HCT116 (cell line): ENCODE data around the gene CAPN5. TPM values are rescaled to one million over a fixed set of nuclear protein-coding genes. Genes with fewer than 3 reads are reported as not detected.

ENCODE experiments used
- ATAC-seq: fragments of 200-7000 bp; cut with Tn5 transposase; 2 replicates; pipeline ENCODE4 v1.9.1; 2020; ENCODE audit warnings: mild to moderate bottlenecking, moderate library complexity
- BruUV-seq: library from RNA; stranded (reverse); fragments of 400-500 nt; replicated peaks from 2 replicates; lab custom pipeline; 2021; lab: Mats Ljungman, UMichigan
- CTCF ChIA-PET: fragments of 300-600 bp; sonication (Branson Sonifier 250); formaldehyde crosslinking; loops from one replicate; lab custom pipeline; 2021; ENCODE audit warnings: antibody characterized with exemption; lab: Charles Lee
- POLR2A ChIA-PET: fragments of 300-600, 350-600 bp; sonication (Branson Sonifier 250); formaldehyde crosslinking; loops from one replicate; lab custom pipeline; 2021; ENCODE audit warnings: antibody characterized with exemption; lab: Charles Lee
- RAD21 ChIA-PET, 2 experiments: fragments of 300-600 bp; sonication (Branson Sonifier 250); formaldehyde crosslinking; loops; one replicate each; lab custom pipeline; 2023; ENCODE audit warnings: low total read pairs in 2 of 2; ENCODE audit not compliant: uncharacterized antibody in 2 of 2, unreplicated experiment in 2 of 2, low non-redundant PET in 1 of 2; lab: Charles Lee
- DNase-seq: peaks from one replicate; pipeline ENCODE4 v3.0.0-alpha.2; 2010; ENCODE audit warnings: low read depth, low spot score
- H2AFZ ChIP-seq: fragments of 200-600 bp; shearing (Covaris generic), sonication (generic); 2 replicates; pipeline ENCODE4 v1.6.1; 2017; ENCODE audit warnings: low read depth, mixed run types, mixed read lengths, antibody characterized with exemption, low read length; ENCODE audit not compliant: poor library complexity, severe bottlenecking
- H3K27ac ChIP-seq: 2 replicates; pipeline ENCODE4 v1.5.1; 2012; ENCODE audit warnings: low read depth, low read length
- H3K27me3 ChIP-seq: fragments of 200-600 bp; sonication (generic); 2 replicates; pipeline ENCODE4 v1.6.1; 2016; ENCODE audit warnings: mixed run types, low read length, mixed read lengths; ENCODE audit not compliant: insufficient read depth
- H3K36me3 ChIP-seq, 2 experiments: fragments of 200-500 bp in 1 of 2; fragments of 200-600 bp in 1 of 2; sonication (Bioruptor generic) in 1 of 2; sonication (generic) in 1 of 2; 2 replicates each; pipeline versions ENCODE4 v1.5.1 to v1.6.1; 2014 to 2016; ENCODE audit warnings: low read length in 2 of 2, inconsistent platforms in 1 of 2, mixed read lengths in 1 of 2, mixed run types in 1 of 2; ENCODE audit not compliant: insufficient read depth in 2 of 2, control insufficient read depth in 1 of 2
- H3K4me1 ChIP-seq, 2 experiments: fragments of 200-600 bp in 1 of 2; sonication (generic) in 1 of 2; 2 replicates each; pipeline versions ENCODE4 v1.5.1 to v1.6.1; 2012 to 2017; ENCODE audit warnings: low read length in 2 of 2, inconsistent platforms in 1 of 2, mild to moderate bottlenecking in 1 of 2, mixed read lengths in 1 of 2, mixed run types in 1 of 2, moderate library complexity in 1 of 2; ENCODE audit not compliant: insufficient read depth in 2 of 2, control insufficient read depth in 1 of 2
- H3K4me2 ChIP-seq: fragments of 200-600 bp; sonication (generic); 2 replicates; pipeline ENCODE4 v1.6.1; 2017; ENCODE audit warnings: mixed run types, low read length, mixed read lengths
- H3K4me3 ChIP-seq, 2 experiments: fragments of 200-600 bp in 1 of 2; sonication (generic) in 1 of 2; replicated peaks in 1 of 2; 2 replicates each; pipeline ENCODE4 v1.5.1; 2011 to 2016; ENCODE audit warnings: low read length in 2 of 2, control low read depth in 1 of 2, low read depth in 1 of 2, mild to moderate bottlenecking in 1 of 2, mixed read lengths in 1 of 2, mixed run types in 1 of 2
- H3K79me2 ChIP-seq: fragments of 200-600 bp; sonication (generic); 2 replicates; pipeline ENCODE4 v1.6.1; 2017; ENCODE audit warnings: mild to moderate bottlenecking, mixed run types, low read length, moderate library complexity, mixed read lengths; ENCODE audit not compliant: insufficient read depth
- H3K9ac ChIP-seq: fragments of 200-600 bp; sonication (generic); 2 replicates; pipeline ENCODE4 v1.6.1; 2016; ENCODE audit warnings: low read length, mixed read lengths
- H3K9me2 ChIP-seq: fragments of 200-600 bp; sonication (generic), shearing (Covaris generic); 2 replicates; pipeline ENCODE4 v1.6.1; 2017; ENCODE audit warnings: mixed run types, mild to moderate bottlenecking, moderate library complexity; ENCODE audit not compliant: insufficient read depth
- H3K9me3 ChIP-seq, 2 experiments: fragments of 200-500 bp in 1 of 2; fragments of 200-600 bp in 1 of 2; sonication (Bioruptor generic) in 1 of 2; sonication (generic) in 1 of 2; 2 replicates each; pipeline ENCODE4 v1.6.1; 2014 to 2017; ENCODE audit warnings: low read length in 2 of 2, mixed read lengths in 2 of 2, inconsistent platforms in 1 of 2, low read depth in 1 of 2, mild to moderate bottlenecking in 1 of 2, mixed run types in 1 of 2, moderate library complexity in 1 of 2; ENCODE audit not compliant: control insufficient read depth in 1 of 2, insufficient read depth in 1 of 2
- H4K20me1 ChIP-seq: fragments of 200-600 bp; sonication (generic), shearing (Covaris generic); 2 replicates; pipeline ENCODE4 v1.6.1; 2017; ENCODE audit warnings: mixed run types, mild to moderate bottlenecking, moderate library complexity; ENCODE audit not compliant: insufficient read depth
- CBX3 ChIP-seq: IDR thresholded peaks from 2 replicates; pipeline ENCODE4 v1.6.1; 2012; ENCODE audit warnings: low read depth
- CEBPB ChIP-seq: IDR thresholded peaks from 2 replicates; pipeline ENCODE4 v1.6.1; 2012; ENCODE audit warnings: low read depth
- EGR1 ChIP-seq: IDR thresholded peaks from 2 replicates; pipeline ENCODE4 v1.6.1; 2012; ENCODE audit warnings: low read depth
- FOSL1 ChIP-seq: IDR thresholded peaks from 2 replicates; pipeline ENCODE4 v1.6.1; 2012; ENCODE audit warnings: low read depth
- JUND ChIP-seq: IDR thresholded peaks from 2 replicates; pipeline ENCODE4 v1.6.1; 2012
- SIN3A ChIP-seq: IDR thresholded peaks from 2 replicates; pipeline ENCODE4 v1.6.1; 2012; ENCODE audit warnings: low read depth
- SP1 ChIP-seq: IDR thresholded peaks from 2 replicates; pipeline ENCODE4 v1.6.1; 2012; ENCODE audit warnings: low read depth
- TCF7L2 ChIP-seq: IDR thresholded peaks from 2 replicates; pipeline ENCODE4 v1.7.0; 2011; ENCODE audit warnings: borderline replicate concordance, inconsistent platforms; ENCODE audit not compliant: insufficient read depth, insufficient read length; ENCODE audit errors: extremely low read depth
- ZNF274 ChIP-seq: fragments of 200-500 bp; sonication (Bioruptor generic); IDR thresholded peaks from 2 replicates; pipeline ENCODE4 v1.6.1; 2014; ENCODE audit warnings: mild to moderate bottlenecking, low read depth, low read length, inconsistent platforms
- intact Hi-C: fragments of 100-400 bp; cut with micrococcal nuclease; formaldehyde crosslinking; loops from 2 replicates; pipeline ENCODE4 v1.10.0; 2022
- total RNA-seq: library from RNA; stranded (reverse); gene quantifications from one replicate; pipeline ENCODE4 v1.2.1, GENCODE V29; 2021; ENCODE audit not compliant: unreplicated experiment
- TF ChIP-seq, protein P1 (sequence below), 3 experiments: fragments of 200-600 bp in 1 of 3; sonication (generic) in 1 of 3; IDR thresholded peaks in 2 of 3; conservative IDR thresholded peaks in 1 of 3; 2 replicates each; pipeline ENCODE4 v1.5.1; 2012 to 2017; ENCODE audit warnings: low read depth in 2 of 3, low read length in 2 of 3, antibody characterized with exemption in 1 of 3, borderline replicate concordance in 1 of 3, control low read depth in 1 of 3, mild to moderate bottlenecking in 1 of 3, mixed read lengths in 1 of 3, mixed run types in 1 of 3, moderate library complexity in 1 of 3; ENCODE audit not compliant: insufficient read depth in 1 of 3
- TF ChIP-seq, protein P2 (sequence below): IDR thresholded peaks from 2 replicates; pipeline ENCODE4 v1.6.1; 2012

The CAPN5 gene
- total RNA-seq, 1 experiment from 2014 or later: 8.6 TPM

DNA sequence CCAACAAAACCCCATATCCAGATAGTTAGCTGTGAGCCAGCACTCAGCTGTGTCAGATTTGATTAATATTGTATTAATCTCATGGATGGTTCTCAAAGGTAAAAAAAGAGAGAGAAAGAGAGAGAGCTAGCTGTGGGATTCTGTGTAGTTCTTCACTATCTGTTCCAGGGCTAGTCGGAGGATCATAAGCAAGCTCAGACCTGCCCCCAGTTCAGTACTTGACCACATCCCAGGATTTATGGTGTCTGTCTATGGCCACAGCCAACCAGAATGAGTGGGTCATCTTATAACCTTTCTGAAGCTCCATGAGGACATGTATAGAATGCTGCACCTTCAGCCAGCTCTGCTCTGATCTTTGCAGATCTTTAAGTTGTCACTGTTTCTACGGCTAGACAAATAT lies 46.0 kb upstream of the CAPN5 start (continued):
- TF ChIP-seq, protein P1, sequence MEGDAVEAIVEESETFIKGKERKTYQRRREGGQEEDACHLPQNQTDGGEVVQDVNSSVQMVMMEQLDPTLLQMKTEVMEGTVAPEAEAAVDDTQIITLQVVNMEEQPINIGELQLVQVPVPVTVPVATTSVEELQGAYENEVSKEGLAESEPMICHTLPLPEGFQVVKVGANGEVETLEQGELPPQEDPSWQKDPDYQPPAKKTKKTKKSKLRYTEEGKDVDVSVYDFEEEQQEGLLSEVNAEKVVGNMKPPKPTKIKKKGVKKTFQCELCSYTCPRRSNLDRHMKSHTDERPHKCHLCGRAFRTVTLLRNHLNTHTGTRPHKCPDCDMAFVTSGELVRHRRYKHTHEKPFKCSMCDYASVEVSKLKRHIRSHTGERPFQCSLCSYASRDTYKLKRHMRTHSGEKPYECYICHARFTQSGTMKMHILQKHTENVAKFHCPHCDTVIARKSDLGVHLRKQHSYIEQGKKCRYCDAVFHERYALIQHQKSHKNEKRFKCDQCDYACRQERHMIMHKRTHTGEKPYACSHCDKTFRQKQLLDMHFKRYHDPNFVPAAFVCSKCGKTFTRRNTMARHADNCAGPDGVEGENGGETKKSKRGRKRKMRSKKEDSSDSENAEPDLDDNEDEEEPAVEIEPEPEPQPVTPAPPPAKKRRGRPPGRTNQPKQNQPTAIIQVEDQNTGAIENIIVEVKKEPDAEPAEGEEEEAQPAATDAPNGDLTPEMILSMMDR (IDR thresholded peaks at IDR 0.05 in 2 of 3, conservative IDR thresholded peaks at IDR 0.05 in 1 of 3; ENCODE audit: borderline replicate concordance in 1 of 3, insufficient read depth in 1 of 3, low read depth in 2 of 3, low read length in 2 of 3): no peak
- TF ChIP-seq SIN3A (no peak), SP1 (no peak), CBX3 (no peak), FOSL1 (no peak), CEBPB (no peak), ZNF274 (no peak)

DNA sequence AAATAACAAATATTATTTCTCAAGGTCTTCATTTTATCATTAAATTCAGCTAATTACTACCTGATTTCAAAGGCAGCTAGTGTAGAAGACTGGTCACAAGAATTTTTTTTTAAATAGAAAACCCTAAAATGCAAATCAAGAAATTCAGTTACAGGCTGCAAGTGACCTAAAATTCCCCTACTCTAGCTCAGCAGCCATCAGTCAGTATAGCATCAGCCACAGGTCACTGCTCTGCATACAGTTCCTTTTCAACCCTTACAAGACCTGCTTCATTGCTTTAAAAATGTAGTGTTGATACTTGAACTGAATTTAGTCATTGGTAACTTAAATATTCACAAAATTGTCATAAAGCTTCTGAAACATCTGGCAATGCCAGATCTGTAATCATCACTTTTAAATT lies 42.0 kb upstream of the CAPN5 start:
- Histone ChIP-seq H3K36me3 (no peaks in the 10 kb centered on the region), H3K27ac (no peak overlapping the region), H3K4me3 (no peak overlapping the region), H3K4me1 (peaks cover 23 to 24% of the 10 kb centered on the region in 2 experiments), H4K20me1 (no peaks in the 10 kb centered on the region), H3K79me2 (no peaks in the 10 kb centered on the region), H3K9ac (no peak overlapping the region), H3K4me2 (no peak overlapping the region), H3K9me3 (no peaks in the 10 kb centered on the region), H3K9me2 (no peaks in the 10 kb centered on the region), H3K27me3 (no peaks in the 10 kb centered on the region), H2AFZ (no peak overlapping the region)
- DNase-seq (no peak), ATAC-seq (no peak)
- CTCF ChIA-PET: interaction anchor here (1.9 kb wide), 1 partner anchor 21 kb away, joined by 5 read pairs; no protein-coding TSS in a partner anchor
- intact Hi-C loops: no loop called here
- TF ChIP-seq SP1 (no peak), TCF7L2 (no peak), EGR1 (no peak), JUND (no peak)
- TF ChIP-seq, protein P2, sequence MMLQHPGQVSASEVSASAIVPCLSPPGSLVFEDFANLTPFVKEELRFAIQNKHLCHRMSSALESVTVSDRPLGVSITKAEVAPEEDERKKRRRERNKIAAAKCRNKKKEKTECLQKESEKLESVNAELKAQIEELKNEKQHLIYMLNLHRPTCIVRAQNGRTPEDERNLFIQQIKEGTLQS: no peak
- RAD21 ChIA-PET: no interaction called here
- no TSS peak for BruUV-seq
- POLR2A ChIA-PET: no interaction called here
